ENCODE results near the gene CHMP1A.

The CHMP1A gene

GRCh38 chr16:89602273-89602951 lies 55.1 kb downstream of the CHMP1A start:
- DNase-seq = peak; percentile 42

- no peak for DNase-seq
These were observed 55.6 kb downstream of the CHMP1A start for GRCh38 chr16:89601906-89602272.

- no peak for DNase-seq
These were observed 56.6 kb downstream of the CHMP1A start for GRCh38 chr16:89600956-89601355.

- no peak for DNase-seq
These were observed 57.1 kb downstream of the CHMP1A start for GRCh38 chr16:89600427-89600826.

GRCh38 chr16:89599902-89600301 lies 57.6 kb downstream of the CHMP1A start:
- no peak for DNase-seq

- DNase-seq = no peak
These were observed 58.1 kb downstream of the CHMP1A start for GRCh38 chr16:89599451-89599858.

GRCh38 chr16:89598199-89598598 lies 59.3 kb downstream of the CHMP1A start:
- DNase-seq = no peak

GRCh38 chr16:89596957-89597649 lies 60.4 kb downstream of the CHMP1A start:
- DNase-seq = no peak

GRCh38 chr16:89596061-89596689 lies 61.3 kb downstream of the CHMP1A start:
- no peak for DNase-seq

- DNase-seq = no peak
These were observed 62.0 kb downstream of the CHMP1A start for GRCh38 chr16:89595330-89596060.
